Right cardiac atrium (tissue), 5 donors: ENCODE results near the gene IGFALS. TPM values are rescaled to one million over a fixed set of nuclear protein-coding genes. Genes with fewer than 3 reads are reported as not detected.

Experiments
- ATAC-seq, 2 donors: fragments of 200-7000 bp; cut with Tn5 transposase; one replicate each; pipeline versions ENCODE4 v1.8.0 to v1.9.1; 2020; ENCODE audit warnings: moderate library complexity in 2 of 2, mild to moderate bottlenecking in 1 of 2
- DNase-seq, 3 donors: peaks; one replicate each; pipeline ENCODE4 v3.0.0-alpha.2; 2020
- H3K27ac ChIP-seq: one replicate; pipeline ENCODE4 v1.5.1; 2013; ENCODE audit warnings: mild to moderate bottlenecking, low read length, control low read depth, moderate library complexity
- H3K27me3 ChIP-seq: one replicate; pipeline ENCODE4 v1.6.1; 2013; ENCODE audit not compliant: control insufficient read depth, insufficient read depth
- H3K4me1 ChIP-seq: one replicate; pipeline ENCODE4 v1.6.1; 2013; ENCODE audit warnings: low read length; ENCODE audit not compliant: control insufficient read depth, insufficient read depth
- H3K4me3 ChIP-seq: one replicate; pipeline ENCODE4 v1.5.1; 2013; ENCODE audit warnings: low read length, control low read depth
- H3K9me3 ChIP-seq: one replicate; pipeline ENCODE4 v1.6.1; 2013; ENCODE audit warnings: low read length; ENCODE audit not compliant: control insufficient read depth
- WGBS: extraction: QIAGEN DNeasy Blood & Tissue Kit; methylation state at CpG from one replicate; pipeline ENCODE4 v1.1.7; 2013; 5-methylcytosine and 5-hydroxymethylcytosine counted together
- intact Hi-C, 4 donors: fragments of 100-400 bp; cut with DNase I; formaldehyde crosslinking; loops; one replicate each; pipeline versions ENCODE4 v1.11.0 to v1.14.0; 2022 to 2023
- polyA plus RNA-seq: library from polyadenylated mRNA; stranded (reverse); fragments of 200-250 nt; gene quantifications from one replicate; pipeline ENCODE4 v1.2.3, GENCODE V29; 2013
- total RNA-seq, 4 donors: library from RNA; stranded (reverse); fragmentation: NEBNext Ultra II Directional; extraction: Animal tissue kit (Norgen Biotek cat#: 25700); gene quantifications; one replicate each; pipeline ENCODE4 v1.2.1, GENCODE V29; 2021
- donor health status: healthy with polysubstance abuse.
- donor health status: DM: no; HTN: yes; CAD: no.
- donor health status: DM: no; HTN: no; CAD: no.
- donor health status: DM: no; HTN: yes; CAD: no; lungs with severe emphysema.
- donor health status: DM: yes; HTN: yes; CAD: no.

IGFALS gene
- total and polyA plus RNA-seq, 5 donors: 0.05 TPM; not detected in 4

DNA sequence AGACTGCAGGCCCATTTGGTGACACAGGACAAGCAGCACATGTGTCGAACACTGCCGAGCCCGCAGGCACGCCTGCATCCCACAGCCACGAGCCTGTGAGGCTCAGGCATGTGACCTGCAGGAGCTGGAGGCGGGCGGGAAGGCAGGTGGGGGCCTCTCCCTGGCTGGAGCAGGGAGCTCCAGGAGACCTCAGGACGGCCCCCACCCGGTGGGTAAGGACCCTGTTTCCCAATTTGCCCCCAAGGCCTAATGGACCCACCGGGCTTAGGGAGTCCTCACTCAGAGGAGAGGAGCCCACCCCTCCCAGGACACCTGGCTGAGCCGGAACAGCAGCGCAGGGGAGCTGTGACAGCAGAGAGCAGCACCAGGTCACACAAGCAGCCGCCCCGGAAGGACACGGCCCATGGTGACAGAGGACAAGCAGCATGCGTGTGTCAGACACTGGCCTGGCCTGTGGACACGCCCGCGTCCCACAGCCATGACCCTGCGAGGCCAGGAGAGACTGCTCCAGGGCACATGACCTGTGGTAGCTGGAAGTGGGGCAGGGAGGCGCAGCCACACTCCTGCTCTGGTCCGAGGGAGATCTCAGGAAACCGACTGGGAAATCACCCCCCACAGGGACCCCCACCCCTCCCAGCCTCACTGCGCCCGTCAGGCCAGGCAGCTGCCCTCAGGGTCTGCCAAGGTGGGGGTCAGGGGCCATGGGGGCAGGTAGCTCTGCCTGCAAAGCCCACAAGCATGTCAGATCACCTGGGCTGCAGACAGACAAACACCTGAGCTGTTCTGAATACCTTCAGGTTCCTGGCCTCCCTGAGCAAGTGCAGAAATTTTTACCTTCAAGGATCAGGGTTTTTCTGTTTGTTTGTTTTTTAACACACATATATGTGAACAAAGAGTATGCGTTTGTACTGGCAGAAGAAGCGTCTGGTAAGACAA, 13.5 kb downstream of the IGFALS start:
- Histone ChIP-seq H3K9me3 (no peaks in the 10 kb centered on the region), H3K4me3 (no peak overlapping the region), H3K27me3 (no peaks in the 10 kb centered on the region), H3K27ac (no peak overlapping the region), H3K4me1 (peaks cover 3% of the 10 kb centered on the region)
- DNase-seq (peak; percentile 17 to 66 (median 65)), ATAC-seq (no peak)
- intact Hi-C loops: loop anchor here in 1 of 4 donors (5.0 kb wide), 1 partner anchor 68 kb away; no protein-coding TSS in a partner anchor
- 81% methylated on average over 27 of the region's 27 CpGs for WGBS

DNA sequence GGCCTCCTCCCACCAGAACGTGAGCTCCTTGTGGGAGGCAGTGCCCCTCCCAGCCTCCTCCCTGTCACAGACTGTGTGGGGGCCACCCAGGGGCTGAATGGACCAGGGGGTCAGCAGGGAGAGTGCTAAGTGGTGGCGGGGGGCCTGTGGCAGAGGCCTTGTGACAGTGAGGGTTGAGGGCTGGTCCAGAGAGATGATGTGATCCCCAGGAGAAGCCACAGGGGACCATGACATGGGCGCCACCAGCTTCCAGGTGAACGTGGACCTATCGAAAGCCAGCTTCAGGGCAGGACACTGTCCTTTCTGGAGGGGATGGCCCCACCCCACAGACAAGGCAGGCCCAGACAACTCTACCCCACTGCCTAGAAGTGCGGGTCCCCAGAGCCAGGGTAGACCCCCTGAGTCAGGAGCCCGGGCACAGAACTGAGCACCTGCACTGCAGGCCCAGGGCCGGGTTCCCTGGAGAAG, 14.2 kb downstream of the IGFALS start:
- intact Hi-C loops: loop anchor here in 1 of 4 donors (5.0 kb wide), 1 partner anchor 67 kb away; no protein-coding TSS in a partner anchor
- H3K27me3 ChIP-seq: no peaks in the 10 kb centered on the region
- H3K9me3 ChIP-seq: no peaks in the 10 kb centered on the region
- WGBS: 81% methylated on average over 8 of the region's 8 CpGs
- peaks cover 3% of the 10 kb centered on the region for H3K4me1 ChIP-seq
- ATAC-seq (no peak), DNase-seq (peak in 2 of 3 donors; percentile 54 to 58)
- no peak overlapping the region for H3K4me3 ChIP-seq
- no peak overlapping the region for H3K27ac ChIP-seq

DNA sequence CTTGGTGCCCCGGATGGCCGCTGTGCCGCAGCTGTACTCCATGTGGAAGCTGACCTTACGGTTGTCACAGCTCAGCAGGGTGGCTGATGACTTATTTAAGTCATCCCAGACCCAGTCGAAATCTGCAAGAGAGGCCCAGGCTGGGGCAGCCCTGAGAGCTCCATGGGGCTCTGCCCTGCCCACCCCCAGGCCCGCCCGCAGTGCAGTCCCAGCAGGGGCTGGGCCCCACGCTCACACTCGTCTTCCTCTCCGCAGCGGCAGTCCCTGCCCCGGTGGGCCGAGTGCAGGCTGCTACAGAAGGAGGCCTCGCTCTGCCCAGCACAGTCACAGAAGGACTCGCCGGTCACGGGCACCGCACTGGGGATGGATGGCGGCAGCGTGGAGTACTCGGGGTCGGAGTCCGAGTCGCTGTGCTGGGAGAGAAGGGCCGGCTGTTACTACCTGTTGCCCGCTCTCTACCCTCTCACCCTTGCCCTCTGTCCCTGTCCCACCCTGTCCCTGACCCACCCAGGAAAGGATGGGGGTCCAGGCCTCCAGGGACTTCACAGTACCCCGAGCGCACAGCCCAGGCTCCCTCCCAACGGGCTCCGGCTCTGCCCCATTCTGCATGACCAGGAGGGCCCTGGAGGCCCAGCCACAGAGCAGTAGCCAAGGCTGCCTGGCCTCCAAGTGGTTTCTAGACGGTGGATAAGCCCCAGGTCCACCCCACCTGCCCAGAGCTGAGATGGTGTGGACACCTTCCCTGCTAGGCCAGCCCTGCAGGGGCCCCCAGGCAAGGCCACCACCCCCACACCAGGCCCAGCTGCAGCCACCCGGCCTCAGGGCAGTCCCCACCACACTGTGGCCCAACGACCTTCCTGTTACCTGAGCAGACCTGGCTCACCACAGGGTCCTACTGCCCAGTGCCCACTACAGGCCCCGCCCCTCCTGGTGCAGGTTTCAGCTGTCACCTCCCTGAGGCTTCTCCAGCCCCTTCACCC, 15.0 kb downstream of the IGFALS start:
- peaks cover 8% of the 10 kb centered on the region for H3K4me1 ChIP-seq
- intact Hi-C loops: loop anchor here in 1 of 4 donors (5.0 kb wide), 1 partner anchor 66 kb away; no protein-coding TSS in a partner anchor
- H3K9me3 ChIP-seq: no peaks in the 10 kb centered on the region
- 84% methylated on average over 34 of the region's 34 CpGs for WGBS
- no peak overlapping the region for H3K4me3 ChIP-seq
- DNase-seq: peak in 2 of 3 donors; percentile 50 to 54
- no peaks in the 10 kb centered on the region for H3K27me3 ChIP-seq
- no peak for ATAC-seq
- H3K27ac ChIP-seq: no peak overlapping the region

DNA sequence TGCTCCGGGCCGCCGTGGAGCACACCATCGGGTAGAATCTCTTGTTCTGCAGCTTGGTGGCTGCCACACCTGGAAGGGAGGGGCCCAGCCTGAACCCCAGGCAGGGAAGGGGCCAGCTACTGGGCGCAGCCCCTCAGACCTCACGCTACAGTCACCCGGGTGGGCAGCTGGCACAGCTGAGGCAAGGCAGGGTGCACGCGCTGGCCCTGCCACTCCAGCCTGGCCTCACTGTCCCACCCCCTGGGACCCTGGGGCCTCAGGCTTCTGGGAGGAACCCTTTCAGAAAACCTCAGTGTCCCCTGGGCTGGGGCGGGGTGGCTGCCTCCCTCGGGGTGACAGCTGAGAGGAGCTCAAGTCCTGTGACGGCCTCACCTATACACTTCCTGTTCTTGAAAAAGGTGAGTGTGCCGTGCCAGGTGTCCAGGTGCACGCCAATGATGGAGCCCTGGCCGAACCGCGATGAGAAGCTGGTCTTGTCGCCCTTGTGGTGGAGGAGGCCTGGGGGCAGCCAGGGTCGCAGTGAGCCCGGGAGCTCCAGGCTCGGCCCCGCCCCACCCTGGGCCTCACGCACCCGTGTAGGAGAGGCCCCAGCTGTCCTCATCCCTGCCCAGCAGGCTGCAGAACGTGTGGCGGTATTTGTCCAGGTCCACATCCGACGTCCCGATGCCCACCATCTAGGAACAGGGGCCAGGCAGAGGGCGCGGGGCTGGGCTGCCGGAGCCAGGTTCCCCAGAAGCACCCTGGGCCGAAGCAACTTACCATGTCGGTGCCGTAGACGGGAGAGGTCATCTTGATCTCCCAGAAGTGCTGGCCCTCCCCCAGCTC, 15.9 kb downstream of the IGFALS start:
- Histone ChIP-seq H3K4me1 (peaks cover 8% of the 10 kb centered on the region), H3K9me3 (no peaks in the 10 kb centered on the region)

DNA sequence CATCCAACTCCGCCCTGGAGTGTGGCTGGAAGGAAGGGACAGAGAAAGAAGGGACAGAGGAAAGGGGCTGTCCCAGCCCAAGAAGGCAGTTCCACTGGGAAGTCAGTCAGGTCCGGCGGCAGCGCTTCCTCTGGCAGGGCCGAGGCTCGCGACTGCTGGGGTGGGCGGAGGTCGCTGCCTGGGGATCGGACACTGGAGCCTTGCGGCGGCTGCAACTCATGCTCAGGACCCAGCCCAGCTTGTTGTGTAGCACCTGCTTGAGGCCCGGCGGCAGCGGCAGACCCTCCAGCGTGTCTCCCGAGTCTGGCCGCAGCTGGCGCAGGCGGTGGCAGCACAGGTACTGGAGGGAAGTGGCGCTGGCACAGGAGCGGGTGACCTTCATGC, 16.5 kb downstream of the IGFALS start:
- no peak overlapping the region for H3K4me3 ChIP-seq
- no peak for ATAC-seq
- intact Hi-C loops: loop anchor here in 1 of 4 donors (5.0 kb wide), 1 partner anchor 65 kb away; no protein-coding TSS in a partner anchor
- H3K4me1 ChIP-seq: peaks cover 8% of the 10 kb centered on the region
- H3K27me3 ChIP-seq: no peaks in the 10 kb centered on the region
- DNase-seq: peak in 2 of 3 donors; percentile 53 to 64
- 85% methylated on average over 22 of the region's 22 CpGs for WGBS
- H3K27ac ChIP-seq: no peak overlapping the region
- H3K9me3 ChIP-seq: no peaks in the 10 kb centered on the region

More for the DNA sequence above, 15.9 kb downstream of the IGFALS start:
- ATAC-seq: no peak
- WGBS: 76% methylated on average over 36 of the region's 36 CpGs
- Histone ChIP-seq H3K27me3 (no peaks in the 10 kb centered on the region), H3K27ac (no peak overlapping the region), H3K4me3 (no peak overlapping the region)
- DNase-seq: peak; percentile 17 to 65 (median 62)
- intact Hi-C loops: loop anchor here in 1 of 4 donors (5.0 kb wide), 1 partner anchor 65 kb away; no protein-coding TSS in a partner anchor

DNA sequence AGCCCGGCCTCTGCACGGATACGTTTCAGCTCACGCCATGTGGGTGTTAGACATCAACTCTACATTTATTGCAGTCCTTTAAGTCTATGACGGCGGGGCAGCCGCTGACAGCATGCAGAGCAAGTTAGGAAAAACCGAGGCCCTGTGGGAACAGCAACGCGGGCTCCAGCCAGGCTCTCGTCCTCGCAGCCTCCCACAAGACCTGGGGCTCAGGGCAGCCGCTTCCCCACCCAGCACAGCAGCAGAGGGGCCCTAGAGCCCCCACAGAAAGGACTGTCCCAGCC, 16.9 kb downstream of the IGFALS start:
- H3K27me3 ChIP-seq: no peaks in the 10 kb centered on the region
- DNase-seq: peak in 1 of 3 donors; percentile 51
- H3K27ac ChIP-seq: no peak overlapping the region
- no peak overlapping the region for H3K4me3 ChIP-seq
- WGBS: 80% methylated on average over 13 of the region's 13 CpGs
- peaks cover 8% of the 10 kb centered on the region for H3K4me1 ChIP-seq
- H3K9me3 ChIP-seq: no peaks in the 10 kb centered on the region
- intact Hi-C loops: loop anchor here in 1 of 4 donors (5.0 kb wide), 1 partner anchor 64 kb away; no protein-coding TSS in a partner anchor
- ATAC-seq: no peak

DNA sequence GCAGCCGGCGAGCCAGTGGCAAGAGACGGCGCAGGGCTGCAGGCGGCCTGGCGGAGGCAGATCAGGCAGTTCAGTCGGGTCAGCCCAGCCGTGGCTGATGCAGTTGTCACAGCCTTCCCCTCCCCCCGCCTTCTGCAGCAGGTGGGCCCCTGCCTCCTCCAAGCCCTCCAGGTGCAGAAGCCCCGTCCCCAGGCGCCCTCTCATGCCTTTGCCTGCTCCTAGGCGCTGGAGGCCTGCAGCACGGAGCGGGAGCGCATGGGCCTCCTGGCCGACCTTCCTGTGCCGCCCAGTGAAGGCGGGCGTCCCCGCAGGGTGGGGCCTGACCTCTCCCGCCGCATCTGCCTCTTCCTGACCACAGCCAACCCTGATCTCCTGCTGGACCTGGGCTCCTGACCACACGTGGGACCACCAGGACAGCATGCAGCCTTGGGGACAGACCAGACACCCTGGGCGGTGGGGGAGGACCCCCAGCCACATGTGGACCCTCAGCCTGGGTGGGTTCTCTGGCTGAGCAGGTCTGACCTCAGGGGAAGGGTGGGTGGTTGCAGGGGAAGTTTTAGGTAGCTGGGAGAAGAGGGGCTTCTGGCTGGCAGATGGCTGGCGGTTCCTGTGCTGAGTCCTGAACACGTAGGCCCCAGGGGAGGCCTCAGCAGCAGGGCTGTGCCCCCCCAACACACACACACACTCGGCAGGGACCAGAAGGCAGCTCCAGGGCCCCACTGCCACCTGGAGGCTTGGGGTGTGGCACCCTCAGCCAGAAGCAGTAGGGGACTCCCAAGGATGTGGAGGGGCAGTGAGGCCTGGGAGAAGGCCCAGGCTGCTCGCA, 17.4 kb downstream of the IGFALS start:
- H3K27me3 ChIP-seq: no peaks in the 10 kb centered on the region
- peak; percentile 22 to 64 (median 49) for DNase-seq
- 77% methylated on average over 28 of the region's 28 CpGs for WGBS
- H3K9me3 ChIP-seq: no peaks in the 10 kb centered on the region
- ATAC-seq: no peak
- no peak overlapping the region for H3K4me3 ChIP-seq
- H3K27ac ChIP-seq: no peak overlapping the region
- intact Hi-C loops: loop anchor here in 1 of 4 donors (5.0 kb wide), 1 partner anchor 64 kb away; no protein-coding TSS in a partner anchor
- H3K4me1 ChIP-seq: peaks cover 5% of the 10 kb centered on the region

DNA sequence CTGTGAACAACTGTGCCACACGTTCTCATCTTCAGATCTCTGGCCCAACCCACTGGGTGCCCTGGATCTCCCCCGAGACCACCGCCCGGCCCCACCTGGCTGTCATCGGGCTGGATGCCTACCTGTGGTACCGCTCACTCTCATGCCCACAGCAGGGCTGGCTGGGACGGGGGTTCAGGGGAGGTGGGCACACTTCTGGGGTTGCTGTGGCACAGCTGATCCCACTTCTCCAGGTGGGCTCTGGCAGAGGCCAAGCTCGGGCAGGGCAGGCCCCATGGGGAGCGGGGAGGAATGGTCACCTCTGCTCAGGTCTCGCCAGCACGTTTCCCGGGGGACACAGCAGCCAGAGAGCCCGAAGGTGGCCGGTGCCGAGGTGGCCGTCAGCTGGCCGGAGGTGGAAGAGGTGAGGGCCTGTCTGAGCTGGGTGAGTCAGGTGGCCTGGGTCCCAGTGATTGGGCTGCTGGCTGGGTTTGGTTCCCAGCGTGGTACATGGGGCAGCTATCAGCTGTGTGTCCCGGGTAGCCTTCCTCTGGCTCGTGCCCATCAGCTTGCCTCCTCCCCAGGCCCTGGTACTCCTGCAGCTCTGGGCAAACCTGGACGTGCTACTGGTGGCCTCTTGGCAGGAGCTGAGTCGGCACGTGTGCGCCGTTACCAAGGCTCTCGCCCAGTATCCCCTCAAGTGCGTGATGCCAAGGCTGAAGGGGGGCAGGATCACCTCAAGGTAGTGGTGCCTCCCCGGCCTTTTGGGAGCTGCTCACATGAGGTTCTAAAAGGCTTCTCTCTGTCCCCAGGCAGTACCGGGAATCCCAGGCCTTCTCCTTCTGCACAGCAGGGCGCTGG, 18.3 kb downstream of the IGFALS start:
- Histone ChIP-seq H3K9me3 (no peaks in the 10 kb centered on the region), H3K27me3 (no peaks in the 10 kb centered on the region), H3K27ac (no peak overlapping the region), H3K4me1 (peaks cover 4% of the 10 kb centered on the region), H3K4me3 (no peak overlapping the region)
- no peak for ATAC-seq
- DNase-seq: peak; percentile 16 to 66 (median 55)
- intact Hi-C loops: loop anchor here in 1 of 4 donors (5.0 kb wide), 1 partner anchor 63 kb away; no protein-coding TSS in a partner anchor
- 91% methylated on average over 30 of the region's 30 CpGs for WGBS

DNA sequence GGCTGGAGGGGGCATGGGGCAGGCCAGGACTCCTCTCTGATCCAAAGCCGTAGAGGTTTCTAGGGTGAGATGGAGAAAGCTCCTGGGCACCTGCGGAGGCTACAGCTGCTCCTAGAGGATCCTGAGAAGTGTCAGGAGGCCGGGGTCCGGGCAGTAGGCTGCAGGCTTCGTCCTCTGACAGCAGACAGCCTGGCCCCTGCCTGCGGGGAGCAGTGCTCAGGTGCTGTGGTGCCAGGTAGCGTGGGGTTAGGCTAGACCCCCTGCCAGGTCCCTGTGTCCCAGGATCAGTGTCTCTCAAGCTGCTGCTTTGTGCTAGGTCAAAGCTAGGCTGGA, 19.1 kb downstream of the IGFALS start:
- DNase-seq: peak in 1 of 3 donors; percentile 55
- intact Hi-C loops: no loop called here

More for the DNA sequence above, 19.1 kb downstream of the IGFALS start:
- Histone ChIP-seq H3K4me1 (peaks cover 4% of the 10 kb centered on the region), H3K27ac (no peak overlapping the region), H3K27me3 (no peaks in the 10 kb centered on the region), H3K4me3 (no peak overlapping the region), H3K9me3 (no peaks in the 10 kb centered on the region)
- ATAC-seq: no peak
- WGBS: 87% methylated on average over 7 of the region's 7 CpGs
